Measurements from ENCODE around the gene MIB2.
A peak's percentile ranks its signal among the peaks of the same experiment; 100 is the strongest.

The MIB2 gene

DNA sequence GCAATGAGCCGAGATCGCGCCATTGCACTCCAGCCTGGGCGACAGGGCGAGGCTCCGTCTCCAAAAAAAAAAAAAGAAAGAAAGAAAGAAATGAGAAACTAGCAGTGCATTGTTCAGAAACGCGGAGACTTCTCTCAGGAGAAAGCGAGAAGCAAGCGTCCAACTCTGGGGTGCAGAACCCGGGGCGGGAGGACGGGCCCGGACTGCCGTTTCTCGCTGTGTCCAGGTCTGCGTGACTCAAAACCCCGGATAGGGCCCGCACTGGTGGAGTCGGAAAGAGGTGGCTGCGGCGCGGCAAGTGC, 395 bp upstream of the MIB2 start:
- H3K79me2 ChIP-seq (ENCODE audit: insufficient read depth, low read length): peaks cover 32% of the 10 kb centered on the region
- peak overlapping the region; percentile 68 to 99; a peak in 3 of 4 replicates for H3K4me3 ChIP-seq (ENCODE audit: low read depth in 1 of 2, low read length in 2 of 2)
- peaks cover 38% of the 10 kb centered on the region for H3K4me1 ChIP-seq (ENCODE audit: insufficient read depth, low read length)
- H3K9ac ChIP-seq (ENCODE audit: low read depth, low read length): peak overlapping the region; percentile 100
- no peaks in the 10 kb centered on the region for H3K9me3 ChIP-seq (ENCODE audit: insufficient read depth, low read length, severe bottlenecking)
- peaks cover 21% of the 10 kb centered on the region for H3K36me3 ChIP-seq (ENCODE audit: insufficient read depth, low read length)
- peak overlapping the region; percentile 63 for H3K27ac ChIP-seq (ENCODE audit: low read length)
- peaks cover 31% of the 10 kb centered on the region for H4K20me1 ChIP-seq (ENCODE audit: insufficient read depth, low read length)
- H2AFZ ChIP-seq (ENCODE audit: low read depth, low read length): peak overlapping the region; percentile 80
- DNase-seq (no peak), ATAC-seq (ENCODE audit: insufficient read depth, low read depth) (no peak)
- peak overlapping the region; percentile 85 for H3K4me2 ChIP-seq (ENCODE audit: insufficient read depth, low read length)
- H3K27me3 ChIP-seq (ENCODE audit: insufficient read depth, low read length, poor library complexity): no peaks in the 10 kb centered on the region
- TF ChIP-seq, protein P1, sequence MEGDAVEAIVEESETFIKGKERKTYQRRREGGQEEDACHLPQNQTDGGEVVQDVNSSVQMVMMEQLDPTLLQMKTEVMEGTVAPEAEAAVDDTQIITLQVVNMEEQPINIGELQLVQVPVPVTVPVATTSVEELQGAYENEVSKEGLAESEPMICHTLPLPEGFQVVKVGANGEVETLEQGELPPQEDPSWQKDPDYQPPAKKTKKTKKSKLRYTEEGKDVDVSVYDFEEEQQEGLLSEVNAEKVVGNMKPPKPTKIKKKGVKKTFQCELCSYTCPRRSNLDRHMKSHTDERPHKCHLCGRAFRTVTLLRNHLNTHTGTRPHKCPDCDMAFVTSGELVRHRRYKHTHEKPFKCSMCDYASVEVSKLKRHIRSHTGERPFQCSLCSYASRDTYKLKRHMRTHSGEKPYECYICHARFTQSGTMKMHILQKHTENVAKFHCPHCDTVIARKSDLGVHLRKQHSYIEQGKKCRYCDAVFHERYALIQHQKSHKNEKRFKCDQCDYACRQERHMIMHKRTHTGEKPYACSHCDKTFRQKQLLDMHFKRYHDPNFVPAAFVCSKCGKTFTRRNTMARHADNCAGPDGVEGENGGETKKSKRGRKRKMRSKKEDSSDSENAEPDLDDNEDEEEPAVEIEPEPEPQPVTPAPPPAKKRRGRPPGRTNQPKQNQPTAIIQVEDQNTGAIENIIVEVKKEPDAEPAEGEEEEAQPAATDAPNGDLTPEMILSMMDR (IDR thresholded peaks at IDR 0.05; ENCODE audit: borderline replicate concordance, extremely low read depth, low read length, poor library complexity, severe bottlenecking): no peak

DNA sequence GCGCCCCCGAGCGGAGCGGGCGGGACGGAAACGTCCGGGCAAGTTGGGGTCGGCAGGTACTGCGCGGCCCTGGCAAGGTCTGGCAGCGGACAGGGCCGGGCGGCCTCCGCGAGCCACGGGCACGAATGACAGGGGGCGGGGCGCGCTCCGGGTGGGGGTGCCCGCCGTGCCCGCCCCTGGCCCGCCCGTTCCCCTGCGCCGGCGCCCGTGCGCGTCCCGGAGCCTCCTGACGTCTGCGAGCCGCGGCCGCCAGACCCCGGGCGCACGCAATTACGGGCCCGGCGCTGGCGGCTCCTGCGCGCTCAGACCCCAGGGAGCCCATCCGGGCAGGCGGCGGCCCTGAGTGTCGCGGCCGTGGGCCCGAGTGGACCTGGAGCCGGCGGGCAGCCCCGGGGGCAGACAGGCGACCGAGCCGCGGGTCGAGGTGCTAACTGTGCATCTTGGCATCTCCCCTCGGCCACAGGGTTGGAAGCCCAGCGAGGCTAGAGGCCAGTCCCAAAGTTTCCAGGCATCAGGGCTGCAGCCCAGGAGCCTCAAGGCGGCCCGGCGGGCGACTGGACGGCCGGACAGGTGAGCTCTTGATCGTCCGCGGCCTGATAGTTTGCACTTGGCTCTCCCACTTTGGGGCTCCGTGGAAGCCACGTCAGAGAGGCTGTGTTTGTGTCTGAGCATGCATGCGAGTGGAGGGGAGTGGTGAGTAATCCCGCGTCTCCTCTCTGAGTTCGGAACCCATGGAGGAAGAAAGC, 918 bp downstream of the MIB2 start:
- H3K4me2 ChIP-seq (ENCODE audit: insufficient read depth, low read length): peak overlapping the region; percentile 85
- DNase-seq: peak; percentile 43
- peak overlapping the region; percentile 100 for H3K27ac ChIP-seq (ENCODE audit: low read length)
- H3K9me3 ChIP-seq (ENCODE audit: insufficient read depth, low read length, severe bottlenecking): no peaks in the 10 kb centered on the region
- no peaks in the 10 kb centered on the region for H3K27me3 ChIP-seq (ENCODE audit: insufficient read depth, low read length, poor library complexity)
- peak overlapping the region; percentile 99 for H2AFZ ChIP-seq (ENCODE audit: low read depth, low read length)
- H3K4me3 ChIP-seq (ENCODE audit: low read depth in 1 of 2, low read length in 2 of 2): peak overlapping the region; percentile 81 to 99; a peak in 3 of 4 replicates
- peak; percentile 29 for ATAC-seq (ENCODE audit: insufficient read depth, low read depth)
- peaks cover 32% of the 10 kb centered on the region for H3K79me2 ChIP-seq (ENCODE audit: insufficient read depth, low read length)
- H4K20me1 ChIP-seq (ENCODE audit: insufficient read depth, low read length): peaks cover 31% of the 10 kb centered on the region
- H3K4me1 ChIP-seq (ENCODE audit: insufficient read depth, low read length): peaks cover 38% of the 10 kb centered on the region
- TF ChIP-seq EZH2 (IDR thresholded peaks at IDR 0.05; ENCODE audit: borderline replicate concordance, low read depth, low read length, severe bottlenecking): no peak
- TF ChIP-seq, protein P1 (IDR thresholded peaks at IDR 0.05; ENCODE audit: borderline replicate concordance, extremely low read depth, low read length, poor library complexity, severe bottlenecking): no peak
- peaks cover 21% of the 10 kb centered on the region for H3K36me3 ChIP-seq (ENCODE audit: insufficient read depth, low read length)
- peak overlapping the region; percentile 100 for H3K9ac ChIP-seq (ENCODE audit: low read depth, low read length)

DNA sequence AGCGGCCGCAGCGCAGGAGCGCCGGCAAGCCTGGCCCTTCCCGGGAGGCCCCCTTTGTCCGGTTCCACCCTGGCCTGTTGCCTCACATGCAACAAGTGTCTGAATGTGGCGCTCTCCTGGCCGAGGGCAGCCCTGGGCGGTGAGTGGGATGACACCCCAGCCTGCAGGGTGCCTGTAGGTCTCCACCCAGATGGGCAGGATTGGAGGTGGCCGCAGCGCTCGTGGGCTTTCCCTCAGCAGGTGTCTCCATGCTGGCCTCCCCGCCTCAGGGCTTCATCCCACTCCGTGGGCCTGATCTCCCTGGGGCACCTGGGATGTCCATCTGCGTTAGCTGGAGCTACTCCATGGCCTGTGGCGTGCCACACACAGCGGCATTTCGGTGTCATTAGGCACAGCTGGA, 1.5 kb downstream of the MIB2 start:
- ATAC-seq (ENCODE audit: insufficient read depth, low read depth) (no peak), DNase-seq (no peak)
- Histone ChIP-seq H3K9me3 (ENCODE audit: insufficient read depth, low read length, severe bottlenecking) (no peaks in the 10 kb centered on the region), H3K27me3 (ENCODE audit: insufficient read depth, low read length, poor library complexity) (no peaks in the 10 kb centered on the region), H3K79me2 (ENCODE audit: insufficient read depth, low read length) (peaks cover 32% of the 10 kb centered on the region), H4K20me1 (ENCODE audit: insufficient read depth, low read length) (peaks cover 31% of the 10 kb centered on the region), H3K4me2 (ENCODE audit: insufficient read depth, low read length) (peak overlapping the region; percentile 85), H3K27ac (ENCODE audit: low read length) (no peak overlapping the region), H3K4me1 (ENCODE audit: insufficient read depth, low read length) (peaks cover 38% of the 10 kb centered on the region), H3K9ac (ENCODE audit: low read depth, low read length) (peak overlapping the region; percentile 100), H2AFZ (ENCODE audit: low read depth, low read length) (no peak overlapping the region), H3K4me3 (ENCODE audit: low read depth in 1 of 2, low read length in 2 of 2) (peak overlapping the region; percentile 81 to 99; a peak in 3 of 4 replicates), H3K36me3 (ENCODE audit: insufficient read depth, low read length) (peaks cover 21% of the 10 kb centered on the region)
- TF ChIP-seq EZH2 (IDR thresholded peaks at IDR 0.05; ENCODE audit: borderline replicate concordance, low read depth, low read length, severe bottlenecking): no peak
- TF ChIP-seq, protein P1 (IDR thresholded peaks at IDR 0.05; ENCODE audit: borderline replicate concordance, extremely low read depth, low read length, poor library complexity, severe bottlenecking): no peak

All from DND-41 (cell line).